ENCODE results near the gene APBA3. TPM values are rescaled to one million over a fixed set of nuclear protein-coding genes. Genes with fewer than 3 reads are reported as not detected.

APBA3 gene
- total RNA-seq (2022; extraction: Qiagen RNA extraction; ENCODE audit: low read depth), result 6.5 to 14.1 TPM (median 12.3 TPM) in 5 replicates

GRCh38 chr19:3761382-3762129, at the start of gene APBA3:
TSS of gene APBA3 (minus strand) at chr19:3761692. CDS start at chr19:3760264, 1,428 bp downstream.

DNA sequence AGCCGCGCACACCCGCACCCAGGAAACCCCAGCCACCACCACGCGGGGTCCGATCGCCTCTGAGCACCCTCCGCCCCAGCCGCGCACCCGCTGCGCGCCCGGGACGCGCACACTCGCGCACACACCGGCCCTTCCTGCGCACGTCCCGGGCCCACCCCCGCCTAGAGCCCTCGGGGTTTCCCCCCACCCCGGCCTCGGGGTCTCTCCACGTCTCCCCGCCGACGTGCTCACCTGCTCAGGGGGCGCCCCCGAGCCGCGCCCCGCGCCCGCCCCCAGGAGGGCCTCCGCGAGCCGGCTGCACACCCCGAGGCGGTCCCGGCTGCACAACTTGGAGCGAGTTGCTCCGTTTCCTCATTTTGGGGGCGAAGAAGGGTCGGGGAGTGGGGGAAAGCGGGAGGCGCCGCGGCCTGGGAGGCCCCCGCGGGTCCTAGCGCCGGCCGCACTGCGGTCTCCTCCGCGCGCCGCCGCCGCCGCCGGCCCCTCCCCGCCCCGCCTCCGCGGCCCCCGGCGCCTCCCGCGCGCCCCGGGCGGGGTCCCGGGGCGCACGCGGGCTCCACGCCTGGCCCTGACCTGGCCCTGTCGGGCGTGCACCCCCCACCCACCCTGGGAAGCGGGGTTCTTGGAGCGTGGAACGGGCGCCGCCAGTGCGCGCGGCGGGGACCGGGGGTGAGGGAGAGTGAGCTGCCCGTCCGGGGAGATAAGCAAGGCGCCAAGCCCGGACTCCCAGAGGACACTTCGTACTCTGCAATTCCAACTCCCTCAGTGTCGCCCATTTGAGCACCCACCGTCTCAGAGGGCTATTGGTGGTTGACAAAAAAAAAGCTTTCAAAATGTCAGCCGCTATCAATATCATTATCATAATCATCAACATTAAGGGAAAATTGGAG, 24.7 kb upstream of the APBA3 start, which contains the start of gene MATK:
MATK (minus strand) TSS at position 444 of the 887 bp plus-strand sequence. CDS start 1,246 bp downstream, outside the sequence.

GRCh38 chr19:3771906-3772455, 10.5 kb upstream of the APBA3 start, which contains the start of gene RAX2:
TSS of gene RAX2 (minus strand) at chr19:3772228. CDS start at chr19:3771742, 486 bp downstream.

GRCh38 chr19:3762501-3763459, 1.3 kb upstream of the APBA3 start, which contains the start of gene MRPL54:
TSS of gene MRPL54 (plus strand) at chr19:3762682. CDS start at chr19:3762701, 19 bp downstream.

GRCh38 chr19:3708207-3708931, 53.1 kb downstream of the APBA3 start, which contains the start of gene TJP3:
TSS of gene TJP3 (plus strand) at chr19:3708384. CDS start at chr19:3728433, 20,049 bp downstream.

Other genes with a start within 250 kb of the APBA3 start
- gene TEKTIP1, start 222.5 kb downstream of the APBA3 start, total RNA-seq (2022; extraction: Qiagen RNA extraction; ENCODE audit: low read depth), result not detected in 5 replicates
- 112 to 171 TPM (median 162 TPM) in 5 replicates for gene MFSD12, start 204.1 kb downstream of the APBA3 start, total RNA-seq (2022; extraction: Qiagen RNA extraction; ENCODE audit: low read depth)
- 44.8 to 73.0 TPM (median 63.6 TPM) in 5 replicates for gene HMG20B, start 188.7 kb downstream of the APBA3 start, total RNA-seq (2022; extraction: Qiagen RNA extraction; ENCODE audit: low read depth)
- 0.11 to 0.32 TPM (median 0.17 TPM) in 5 replicates for gene GIPC3, start 176.2 kb downstream of the APBA3 start, total RNA-seq (2022; extraction: Qiagen RNA extraction; ENCODE audit: low read depth)
- gene TBXA2R, start 154.8 kb downstream of the APBA3 start, total RNA-seq (2022; extraction: Qiagen RNA extraction; ENCODE audit: low read depth), result 0.36 to 0.93 TPM (median 0.72 TPM) in 5 replicates
- 13.5 to 19.4 TPM (median 18.5 TPM) in 5 replicates for gene CACTIN, start 134.9 kb downstream of the APBA3 start, total RNA-seq (2022; extraction: Qiagen RNA extraction; ENCODE audit: low read depth)
- gene PIP5K1C, start 61.2 kb downstream of the APBA3 start, total RNA-seq (2022; extraction: Qiagen RNA extraction; ENCODE audit: low read depth), result 7.8 to 13.2 TPM (median 11.5 TPM) in 5 replicates
- 0.14 to 0.95 TPM (median 0.73 TPM) in 5 replicates for gene TJP3, start 53.3 kb downstream of the APBA3 start, total RNA-seq (2022; extraction: Qiagen RNA extraction; ENCODE audit: low read depth)
- 58.5 to 81.5 TPM (median 67.4 TPM) in 5 replicates for gene MRPL54, start 990 bp upstream of the APBA3 start, total RNA-seq (2022; extraction: Qiagen RNA extraction; ENCODE audit: low read depth)
- gene RAX2, start 10.5 kb upstream of the APBA3 start, total RNA-seq (2022; extraction: Qiagen RNA extraction; ENCODE audit: low read depth), result not detected in 5 replicates
- 0.56 to 1.9 TPM (median 1.1 TPM) in 5 replicates for gene MATK, start 24.7 kb upstream of the APBA3 start, total RNA-seq (2022; extraction: Qiagen RNA extraction; ENCODE audit: low read depth)
- gene ZFR2, start 107.3 kb upstream of the APBA3 start, total RNA-seq (2022; extraction: Qiagen RNA extraction; ENCODE audit: low read depth), result 0.25 to 0.56 TPM (median 0.48 TPM) in 3 of 5 replicates, not detected in the others
- gene ATCAY, start 119.0 kb upstream of the APBA3 start, total RNA-seq (2022; extraction: Qiagen RNA extraction; ENCODE audit: low read depth), result 0.07 to 0.26 TPM (median 0.12 TPM) in 5 replicates
- not detected in 5 replicates for gene NMRK2, start 171.4 kb upstream of the APBA3 start, total RNA-seq (2022; extraction: Qiagen RNA extraction; ENCODE audit: low read depth)
- 43.5 to 50.2 TPM (median 47.4 TPM) in 5 replicates for gene DAPK3, start 209.4 kb upstream of the APBA3 start, total RNA-seq (2022; extraction: Qiagen RNA extraction; ENCODE audit: low read depth)
- 851 to 1,158 TPM (median 1,066 TPM) in 5 replicates for gene EEF2, start 223.8 kb upstream of the APBA3 start, total RNA-seq (2022; extraction: Qiagen RNA extraction; ENCODE audit: low read depth)
- 13.4 to 18.2 TPM (median 15.6 TPM) in 5 replicates for gene PIAS4, start 246.0 kb upstream of the APBA3 start, total RNA-seq (2022; extraction: Qiagen RNA extraction; ENCODE audit: low read depth)